GM12878 (cell line): Measurements from ENCODE around the gene PATZ1. TPM values are rescaled to one million over a fixed set of nuclear protein-coding genes. Genes with fewer than 3 reads are reported as not detected.

Experiments used
- ATAC-seq: fragments of 200-7000 bp; cut with Tn5 transposase; 3 replicates; pipeline ENCODE4 v1.9.1; 2020; ENCODE audit warnings: mild to moderate bottlenecking, moderate library complexity
- BruUV-seq: library from RNA; stranded (reverse); fragments of 400-500 nt; replicated peaks from 2 replicates; lab custom pipeline; 2021; lab: Mats Ljungman, UMichigan
- CTCF ChIA-PET: fragments of 300-600 bp; sonication (Branson Sonifier 250); formaldehyde crosslinking; extraction: SDS; loops from one replicate; lab custom pipeline; 2021; ENCODE audit warnings: inconsistent platforms; lab: Yijun Ruan, JAX
- POLR2A ChIA-PET: fragments of 350-600 bp; formaldehyde crosslinking; extraction: SDS; loops from one replicate; lab custom pipeline; 2021; ENCODE audit warnings: inconsistent platforms; lab: Charles Lee
- RAD21 ChIA-PET: fragments of 300-600 bp; sonication (Branson Sonifier 250); formaldehyde crosslinking; loops from one replicate; lab custom pipeline; 2023; ENCODE audit warnings: antibody characterized with exemption; ENCODE audit not compliant: unreplicated experiment; lab: Charles Lee
- SMC1A ChIA-PET: fragments of 300-600 bp; sonication (Branson Sonifier 250); formaldehyde crosslinking; loops from one replicate; lab custom pipeline; 2023; ENCODE audit not compliant: unreplicated experiment, uncharacterized antibody; lab: Charles Lee
- DNase-seq: peaks from one replicate; pipeline ENCODE4 v3.0.0-alpha.2; 2011; ENCODE audit warnings: low read depth, low spot score
- FAIRE-seq: peaks from 3 replicates; lab custom pipeline; 2011; peaks lifted over from hg19 to GRCh38; lab: Jason Lieb, UNC
- H2AFZ ChIP-seq: 2 replicates; pipeline ENCODE4 v1.6.0; 2011; ENCODE audit warnings: low read depth, low read length, control low read depth; ENCODE audit not compliant: control insufficient read depth
- H3K27ac ChIP-seq: 2 replicates; pipeline ENCODE4 v1.5.1; 2011; ENCODE audit warnings: control low read depth; ENCODE audit not compliant: control insufficient read depth, insufficient read depth
- H3K27me3 ChIP-seq, 2 experiments: replicated peaks in 1 of 2; 2 replicates each; pipeline versions ENCODE4 v1.6.0 to v1.6.1; 2011; ENCODE audit warnings: low read length in 1 of 2; ENCODE audit not compliant: control insufficient read depth in 2 of 2, insufficient read depth in 2 of 2
- H3K36me3 ChIP-seq, 2 experiments: 2 replicates each; pipeline ENCODE4 v1.5.1; 2011; ENCODE audit warnings: low read length in 1 of 2; ENCODE audit not compliant: control insufficient read depth in 2 of 2, insufficient read depth in 2 of 2
- H3K4me1 ChIP-seq: 2 replicates; pipeline ENCODE4 v1.6.1; 2011; ENCODE audit warnings: mild to moderate bottlenecking, low read length, moderate library complexity, mixed read lengths; ENCODE audit not compliant: control insufficient read depth, insufficient read depth
- H3K4me2 ChIP-seq: 2 replicates; pipeline ENCODE4 v1.6.0; 2011; ENCODE audit warnings: control low read depth; ENCODE audit not compliant: control insufficient read depth, insufficient read depth
- H3K4me3 ChIP-seq: fragments of 200-600 bp; sonication (generic); 2 replicates; pipeline ENCODE4 v1.5.1; 2016
- H3K79me2 ChIP-seq: 2 replicates; pipeline ENCODE4 v1.6.0; 2011; ENCODE audit warnings: low read length; ENCODE audit not compliant: control insufficient read depth, insufficient read depth
- H3K9ac ChIP-seq: 2 replicates; pipeline ENCODE4 v1.8.0; 2011; ENCODE audit warnings: low read length, control low read depth, mixed read lengths; ENCODE audit not compliant: control insufficient read depth, insufficient read depth
- H3K9me3 ChIP-seq: replicated peaks from 3 replicates; pipeline ENCODE4 v1.5.1; 2011; ENCODE audit warnings: mild to moderate bottlenecking, low read length; ENCODE audit not compliant: control insufficient read depth, insufficient read depth
- H4K20me1 ChIP-seq: 2 replicates; pipeline ENCODE4 v1.6.0; 2011; ENCODE audit not compliant: control insufficient read depth, insufficient read depth
- EED ChIP-seq: sonication (generic); IDR thresholded peaks from 2 replicates; pipeline ENCODE4 v1.6.1; 2016; ENCODE audit warnings: antibody characterized with exemption, low read depth
- NBN ChIP-seq: fragments of 450-650 bp; IDR thresholded peaks from 2 replicates; pipeline ENCODE4 v1.6.1; 2016
- WGBS: methylation state at CpG from one replicate; pipeline ENCODE4 v1.1.6; 2016; ENCODE audit warnings: low lambda C conversion rate; ENCODE audit not compliant: insufficient replicate concordance, insufficient coverage; ENCODE audit errors: missing lambda C conversion rate; 5-methylcytosine and 5-hydroxymethylcytosine counted together
- in situ Hi-C: fragments of 300-500 bp; cut with MboI; formaldehyde crosslinking; loops from 9 replicates; pipeline ENCODE4 v1.14.3; 2018; ENCODE audit warnings: mixed read lengths
- intact Hi-C: fragments of 100-400 bp; cut with micrococcal nuclease; formaldehyde crosslinking; loops from one replicate; pipeline ENCODE4 v1.14.2; 2022; ENCODE audit not compliant: unreplicated experiment
- polyA plus RNA-seq, 11 experiments: library from polyadenylated mRNA; depleted of rRNA in 4 of 11; unstranded in 6 of 11; stranded (reverse) in 5 of 11; fragments of >200 nt; fragmentation: Nextera tagmentation in 4 of 11; fragmentation: Illumina TruSeq in 1 of 11; extraction: Ambion mirVana in 4 of 11; extraction: Trizol in 1 of 11; gene quantifications; 1 replicate in 1 of 11; 2 replicates in 10 of 11; pipeline versions ENCODE4 v1.2.1 to v1.2.3, GENCODE V29; 2011 to 2016; ENCODE audit warnings: inconsistent platforms in 2 of 11, missing spikeins in 2 of 11, low read depth in 1 of 11
- total RNA-seq, 4 experiments: library from RNA; depleted of rRNA in 3 of 4; stranded (reverse); fragments of >200 nt in 3 of 4; fragmentation: Illumina TruSeq in 1 of 4; extraction: Trizol in 1 of 4; gene quantifications; 2 replicates each; pipeline versions ENCODE4 v1.2.1 to v1.2.3, GENCODE V29; 2013 to 2021

PATZ1 gene
- total and polyA plus RNA-seq, 10 of the 15 experiments (the other 5 are each of a cell fraction or from before 2014, with no cell fraction given) = 3.6 to 32.7 (median 13.9) TPM

DNA sequence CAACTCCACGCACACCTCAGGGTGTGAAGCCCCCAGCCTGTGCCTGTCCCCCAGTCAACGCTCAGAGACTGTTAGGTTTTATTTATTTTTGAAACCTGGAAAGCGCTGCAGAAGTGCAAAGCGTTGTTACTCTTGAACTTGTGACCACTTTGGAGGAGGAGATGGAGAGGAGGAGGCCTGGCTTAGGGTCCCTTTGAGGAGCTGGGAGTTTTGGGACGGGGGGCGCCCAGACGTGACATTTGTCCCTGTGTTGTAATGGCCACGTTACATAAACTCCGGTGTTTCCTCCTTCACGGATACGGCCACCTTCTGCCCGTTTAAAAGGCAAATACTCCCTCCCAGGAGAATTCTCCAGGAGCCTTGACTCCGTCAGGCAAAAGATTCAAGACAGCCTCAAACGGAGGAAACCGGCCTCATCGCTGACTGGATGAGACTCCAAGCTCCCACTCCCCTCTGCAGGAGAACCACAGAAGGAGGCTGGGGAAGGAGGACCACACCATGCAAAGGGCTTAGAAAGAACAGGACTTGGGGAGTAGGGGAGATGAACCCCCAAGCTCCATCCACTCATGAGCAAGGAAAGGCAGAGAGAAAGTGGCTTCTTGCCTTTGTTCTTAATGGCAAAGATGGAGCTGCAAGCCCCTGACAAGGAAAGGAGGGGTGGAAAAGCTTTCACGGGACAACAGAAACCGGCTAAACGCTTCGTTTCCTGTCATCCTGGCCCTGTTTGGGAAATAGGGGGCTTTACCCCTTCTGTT is 54.5 kb downstream of the PATZ1 start:
- FAIRE-seq = no peak

More for the DNA sequence above, 54.5 kb downstream of the PATZ1 start:
- no peaks in the 10 kb centered on the region for H3K79me2 ChIP-seq
- in situ Hi-C loops = no loop called here
- BruUV-seq = no TSS peak
- H2AFZ ChIP-seq = peak overlapping the region; percentile 59
- TF ChIP-seq NBN = no peak
- TF ChIP-seq EED = peak; percentile 39; the same call in 1 of the 2 replicates
- TF ChIP-seq, all 136 proteins: peak for 1
- RAD21 ChIA-PET = interaction anchor here (0.8 to 2.5 kb wide), 8 partner anchors 18 to 245 kb away, joined by 3 to 21 read pairs (median 4); partner anchors contain the start of gene LIMK2
- H3K4me3 ChIP-seq = peak overlapping the region; percentile 82
- SMC1A ChIA-PET = interaction anchor here (0.6 to 3.0 kb wide), 13 partner anchors 9 to 1004 kb away, joined by 3 to 18 read pairs (median 4); partner anchors contain the start of gene LIMK2
- H4K20me1 ChIP-seq = no peaks in the 10 kb centered on the region
- intact Hi-C loops = loop anchor here (10.0 kb wide), 1 partner anchor 207 kb away; the partner anchor contains the start of gene SMTN
- peak overlapping the region; percentile 41 for H3K9ac ChIP-seq
- no peaks in the 10 kb centered on the region for H3K36me3 ChIP-seq
- no peak for DNase-seq
- peak overlapping the region; percentile 97 for H3K4me2 ChIP-seq
- peak overlapping the region; percentile 21 for H3K27ac ChIP-seq
- H3K9me3 ChIP-seq = no peaks in the 10 kb centered on the region
- H3K4me1 ChIP-seq = peaks cover 26% of the 10 kb centered on the region
- ATAC-seq = peak; percentile 5
- POLR2A ChIA-PET = interaction anchor here (1.0 to 1.4 kb wide), 4 partner anchors 22 to 867 kb away, joined by 3 to 6 read pairs (median 4); partner anchors contain the start of genes DRG1 and LIMK2
- WGBS = under 1% methylated on average over 20 of the region's 20 CpGs
- H3K27me3 ChIP-seq = no peaks in the 10 kb centered on the region
- CTCF ChIA-PET = interaction anchor here (0.7 to 4.1 kb wide), 7 partner anchors 9 to 91 kb away, joined by 3 to 24 read pairs (median 11); partner anchors contain the start of gene LIMK2
